Astrocyte of the cerebellum (primary cell): ENCODE measurements around the gene GRIN3A.

Source experiments
- DNase-seq: peaks from one replicate; pipeline ENCODE4 v3.0.0-alpha.2; 2011; ENCODE audit warnings: low read depth
- H3K4me3 ChIP-seq: 2 replicates; pipeline ENCODE4 v1.5.1; 2011; ENCODE audit warnings: mild to moderate bottlenecking, low read depth, low read length, moderate library complexity
- CTCF ChIP-seq: IDR thresholded peaks from 2 replicates; pipeline ENCODE4 v1.5.1; 2012; ENCODE audit warnings: low read length, low read depth, moderate library complexity, mild to moderate bottlenecking; ENCODE audit errors: missing control alignments
- in situ Hi-C: cut with HindIII; loops from 2 replicates; pipeline ENCODE4 v1.10.0; 2017; ENCODE audit warnings: low sequenced_read_pairs

GRIN3A gene

GRCh38 chr9:101684665-101685064, 53.8 kb downstream of the GRIN3A start:
- TF ChIP-seq CTCF = no peak
- H3K4me3 ChIP-seq = no peak overlapping the region
- DNase-seq = no peak
- in situ Hi-C loops = no loop called here

GRCh38 chr9:101683236-101683635, 55.2 kb downstream of the GRIN3A start:
- in situ Hi-C loops = no loop called here
- no peak for DNase-seq
- TF ChIP-seq CTCF = no peak
- H3K4me3 ChIP-seq = no peak overlapping the region

DNA sequence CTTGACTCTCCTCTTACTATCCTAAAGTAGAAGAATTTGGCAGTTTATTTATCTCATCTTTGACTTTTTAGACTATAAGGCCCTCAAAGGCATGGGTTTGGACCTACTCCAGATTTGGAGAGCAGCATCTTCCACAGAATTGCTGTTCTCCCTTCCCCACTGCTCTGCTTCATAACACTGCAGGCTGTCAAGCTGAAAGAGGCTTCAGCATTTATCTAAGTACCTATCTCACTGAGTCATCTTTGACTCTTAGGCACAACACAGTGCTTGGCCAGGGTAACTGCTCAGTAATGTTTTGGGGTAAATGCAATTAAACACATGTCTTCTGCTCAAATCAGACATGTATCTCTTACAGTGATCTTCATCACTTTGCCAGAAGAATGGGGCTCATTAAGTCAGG, 60.6 kb downstream of the GRIN3A start:
- in situ Hi-C loops = no loop called here
- TF ChIP-seq CTCF = no peak
- no peak overlapping the region for H3K4me3 ChIP-seq
- DNase-seq = no peak

- no peak for DNase-seq
- no peak for TF ChIP-seq CTCF
- H3K4me3 ChIP-seq = no peak overlapping the region
- in situ Hi-C loops = no loop called here
These were observed 63.1 kb downstream of the GRIN3A start for GRCh38 chr9:101675341-101675740.

DNA sequence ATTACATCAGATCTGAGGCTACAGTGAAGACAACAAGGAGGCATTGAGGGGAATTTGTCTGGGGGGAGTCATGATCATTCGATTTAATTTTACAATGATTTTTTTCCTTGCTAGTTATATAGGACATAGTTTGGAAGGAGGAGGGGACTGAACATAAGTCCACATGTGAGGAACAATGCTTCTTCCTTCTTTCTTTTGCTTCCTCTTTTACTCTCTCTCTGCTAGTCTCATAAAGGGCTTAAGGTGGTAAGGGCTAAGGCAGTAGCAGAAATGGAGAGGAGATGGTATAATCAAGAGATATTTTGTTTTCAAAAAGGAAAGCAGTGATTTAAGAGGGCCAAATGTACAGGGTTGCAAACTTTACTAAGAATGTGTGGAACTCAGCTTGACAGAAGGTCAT, 64.3 kb downstream of the GRIN3A start:
- no peak overlapping the region for H3K4me3 ChIP-seq
- TF ChIP-seq CTCF = no peak
- in situ Hi-C loops = loop anchor here (5.0 kb wide), 1 partner anchor 42 kb away; no protein-coding TSS in a partner anchor
- no peak for DNase-seq

DNA sequence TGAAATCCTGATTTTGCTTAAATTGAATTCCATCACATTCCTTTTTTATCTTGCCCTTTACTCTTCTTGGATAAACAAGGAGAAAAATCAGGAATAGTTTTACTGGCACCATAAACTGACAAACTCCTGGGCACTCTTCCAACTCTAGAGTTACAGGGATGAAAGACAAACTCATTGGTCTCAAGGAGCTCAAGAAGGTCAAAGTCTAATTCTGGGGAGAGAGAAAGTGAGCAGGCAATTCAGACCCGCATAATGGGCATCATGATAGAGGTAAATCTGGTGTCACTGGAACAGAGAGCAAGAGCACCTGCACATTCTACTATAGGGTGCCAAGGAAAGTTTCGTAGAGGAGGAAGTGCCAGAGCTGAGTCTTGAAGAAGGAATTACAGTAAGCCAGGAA, 64.8 kb downstream of the GRIN3A start:
- in situ Hi-C loops = loop anchor here (5.0 kb wide), 1 partner anchor 41 kb away; no protein-coding TSS in a partner anchor
- no peak for TF ChIP-seq CTCF
- no peak for DNase-seq
- H3K4me3 ChIP-seq = no peak overlapping the region

- TF ChIP-seq CTCF = no peak
- H3K4me3 ChIP-seq = no peak overlapping the region
- DNase-seq = no peak
- in situ Hi-C loops = loop anchor here (5.0 kb wide), 1 partner anchor 39 kb away; no protein-coding TSS in a partner anchor
These were observed 66.9 kb downstream of the GRIN3A start for GRCh38 chr9:101671567-101671966.
